KMS-11 (cell line): ENCODE data around the gene CAMTA1.

ENCODE experiments used
- H2AFZ ChIP-seq: fragments of 200-600 bp; sonication (generic); 2 replicates; pipeline ENCODE4 v1.6.1; 2016; ENCODE audit warnings: antibody characterized with exemption, mixed run types, low read depth
- H3K27ac ChIP-seq: fragments of 200-600 bp; sonication (generic); 2 replicates; pipeline ENCODE4 v1.6.1; 2016; ENCODE audit warnings: mild to moderate bottlenecking, mixed run types
- H3K27me3 ChIP-seq: fragments of 200-600 bp; sonication (generic); 2 replicates; pipeline ENCODE4 v1.6.1; 2017; ENCODE audit warnings: mild to moderate bottlenecking, low read depth, mixed run types, moderate library complexity; ENCODE audit not compliant: insufficient read depth
- H3K36me3 ChIP-seq: fragments of 200-600 bp; sonication (generic); 2 replicates; pipeline ENCODE4 v1.6.1; 2017; ENCODE audit warnings: mild to moderate bottlenecking, mixed run types; ENCODE audit not compliant: insufficient read depth
- H3K4me1 ChIP-seq: fragments of 200-600 bp; sonication (generic); 2 replicates; pipeline ENCODE4 v1.6.1; 2016; ENCODE audit warnings: mild to moderate bottlenecking, low read depth, mixed run types; ENCODE audit not compliant: poor library complexity, severe bottlenecking
- H3K4me2 ChIP-seq: fragments of 200-600 bp; sonication (generic); 2 replicates; pipeline ENCODE4 v1.7.0; 2016; ENCODE audit warnings: mild to moderate bottlenecking, mixed run types
- H3K4me3 ChIP-seq: fragments of 200-600 bp; sonication (generic); IDR thresholded peaks from 2 replicates; pipeline ENCODE4 v1.6.1; 2017; ENCODE audit warnings: low read depth, low read length, mixed read lengths; ENCODE audit not compliant: insufficient read depth
- H3K79me2 ChIP-seq: fragments of 200-600 bp; sonication (generic); 2 replicates; pipeline ENCODE4 v1.6.1; 2016; ENCODE audit warnings: low read depth, mixed run types; ENCODE audit not compliant: insufficient read depth
- H3K9ac ChIP-seq: fragments of 200-600 bp; sonication (generic); 2 replicates; pipeline ENCODE4 v1.6.1; 2016; ENCODE audit warnings: mild to moderate bottlenecking, mixed run types
- H4K20me1 ChIP-seq: fragments of 200-600 bp; sonication (generic); 2 replicates; pipeline ENCODE4 v1.6.1; 2016; ENCODE audit warnings: mild to moderate bottlenecking, mixed run types; ENCODE audit not compliant: insufficient read depth
- TF ChIP-seq, protein P1 (sequence below): fragments of 200-600 bp; sonication (generic); conservative IDR thresholded peaks from 2 replicates; pipeline ENCODE4 v1.6.1; 2017; ENCODE audit warnings: low read depth, mild to moderate bottlenecking, antibody characterized with exemption, low read length, moderate library complexity, mixed read lengths

Gene CAMTA1

DNA sequence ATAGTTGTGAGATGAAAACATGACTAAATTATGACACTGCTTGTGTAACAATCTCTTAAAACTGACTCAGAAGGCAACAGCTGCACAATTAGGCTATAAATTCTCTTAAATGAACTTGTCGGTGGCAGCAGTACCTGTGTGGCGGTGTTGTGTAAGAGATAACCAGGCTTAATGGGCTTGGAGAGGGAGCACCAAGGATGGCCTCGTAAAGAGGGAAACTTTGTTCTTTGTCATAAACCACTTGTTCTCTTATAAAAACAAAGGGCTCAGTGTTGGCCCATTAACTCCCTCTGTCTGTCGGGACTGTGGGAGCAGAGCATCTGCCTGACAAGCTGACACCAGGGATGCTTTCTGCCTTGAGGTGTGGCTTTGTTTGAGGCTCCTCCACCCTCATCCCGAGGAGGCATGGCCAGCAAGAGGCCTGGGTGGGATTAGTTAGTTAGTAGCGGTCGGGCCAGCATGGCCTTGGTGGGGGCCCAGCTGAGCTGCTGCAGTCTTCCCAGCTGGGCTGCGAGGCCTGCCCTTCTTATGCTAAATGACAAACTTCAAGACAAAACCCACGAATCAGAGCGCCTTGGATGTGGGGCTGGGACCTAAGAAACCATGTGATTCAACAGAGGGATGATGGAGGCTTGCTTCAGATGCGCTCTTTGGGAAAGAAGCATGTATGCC lies 171.4 kb downstream of the CAMTA1 start:
- Histone ChIP-seq H3K9ac (no peak overlapping the region), H3K27me3 (no peaks in the 10 kb centered on the region), H4K20me1 (no peaks in the 10 kb centered on the region), H2AFZ (no peak overlapping the region), H3K36me3 (no peaks in the 10 kb centered on the region), H3K79me2 (no peaks in the 10 kb centered on the region), H3K4me1 (peaks cover 10% of the 10 kb centered on the region), H3K4me3 (no peak overlapping the region), H3K4me2 (no peak overlapping the region), H3K27ac (no peak overlapping the region)
- TF ChIP-seq, protein P1, sequence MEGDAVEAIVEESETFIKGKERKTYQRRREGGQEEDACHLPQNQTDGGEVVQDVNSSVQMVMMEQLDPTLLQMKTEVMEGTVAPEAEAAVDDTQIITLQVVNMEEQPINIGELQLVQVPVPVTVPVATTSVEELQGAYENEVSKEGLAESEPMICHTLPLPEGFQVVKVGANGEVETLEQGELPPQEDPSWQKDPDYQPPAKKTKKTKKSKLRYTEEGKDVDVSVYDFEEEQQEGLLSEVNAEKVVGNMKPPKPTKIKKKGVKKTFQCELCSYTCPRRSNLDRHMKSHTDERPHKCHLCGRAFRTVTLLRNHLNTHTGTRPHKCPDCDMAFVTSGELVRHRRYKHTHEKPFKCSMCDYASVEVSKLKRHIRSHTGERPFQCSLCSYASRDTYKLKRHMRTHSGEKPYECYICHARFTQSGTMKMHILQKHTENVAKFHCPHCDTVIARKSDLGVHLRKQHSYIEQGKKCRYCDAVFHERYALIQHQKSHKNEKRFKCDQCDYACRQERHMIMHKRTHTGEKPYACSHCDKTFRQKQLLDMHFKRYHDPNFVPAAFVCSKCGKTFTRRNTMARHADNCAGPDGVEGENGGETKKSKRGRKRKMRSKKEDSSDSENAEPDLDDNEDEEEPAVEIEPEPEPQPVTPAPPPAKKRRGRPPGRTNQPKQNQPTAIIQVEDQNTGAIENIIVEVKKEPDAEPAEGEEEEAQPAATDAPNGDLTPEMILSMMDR: no peak

- H3K79me2 ChIP-seq: no peaks in the 10 kb centered on the region
- TF ChIP-seq, protein P1: no peak
- H3K36me3 ChIP-seq: no peaks in the 10 kb centered on the region
- no peaks in the 10 kb centered on the region for H3K27me3 ChIP-seq
- H3K4me3 ChIP-seq: no peak overlapping the region
- peaks cover 10% of the 10 kb centered on the region for H3K4me1 ChIP-seq
- no peak overlapping the region for H3K4me2 ChIP-seq
- H3K9ac ChIP-seq: no peak overlapping the region
- no peak overlapping the region for H2AFZ ChIP-seq
- H3K27ac ChIP-seq: no peak overlapping the region
- H4K20me1 ChIP-seq: no peaks in the 10 kb centered on the region
Measured at GRCh38 chr1:6957341-6957740, 172.1 kb downstream of the CAMTA1 start.

- H3K27ac ChIP-seq: no peak overlapping the region
- H3K4me2 ChIP-seq: no peak overlapping the region
- no peaks in the 10 kb centered on the region for H3K79me2 ChIP-seq
- no peaks in the 10 kb centered on the region for H3K27me3 ChIP-seq
- no peak overlapping the region for H2AFZ ChIP-seq
- no peak overlapping the region for H3K4me3 ChIP-seq
- H3K36me3 ChIP-seq: no peaks in the 10 kb centered on the region
- H4K20me1 ChIP-seq: no peaks in the 10 kb centered on the region
- no peak overlapping the region for H3K9ac ChIP-seq
- TF ChIP-seq, protein P1: no peak
- peaks cover 10% of the 10 kb centered on the region for H3K4me1 ChIP-seq
Measured at GRCh38 chr1:6958407-6959030, 173.3 kb downstream of the CAMTA1 start.

DNA sequence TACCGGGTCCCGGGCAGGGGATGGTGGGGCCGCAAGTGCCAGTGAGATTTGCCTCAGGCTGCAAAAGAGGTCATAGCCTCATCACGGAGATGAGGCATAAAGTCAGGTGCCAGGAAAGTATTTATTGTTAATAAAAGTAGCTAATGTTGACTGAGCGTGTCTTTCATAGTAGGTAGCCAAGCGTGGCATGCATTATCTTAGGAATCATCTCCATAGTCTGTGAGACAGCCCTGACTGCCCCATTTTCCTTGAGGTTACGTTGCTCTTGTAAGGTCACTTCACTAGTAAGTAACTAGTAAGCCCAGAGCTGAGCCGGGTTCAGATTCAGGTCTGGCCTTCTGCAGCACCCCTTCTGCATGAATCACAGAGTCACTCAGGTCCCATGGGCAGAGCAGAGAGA lies 174.2 kb downstream of the CAMTA1 start:
- Histone ChIP-seq H3K4me2 (no peak overlapping the region), H3K4me3 (no peak overlapping the region), H3K27me3 (no peaks in the 10 kb centered on the region), H3K36me3 (no peaks in the 10 kb centered on the region), H3K4me1 (peaks cover 10% of the 10 kb centered on the region), H3K9ac (no peak overlapping the region), H4K20me1 (no peaks in the 10 kb centered on the region), H2AFZ (no peak overlapping the region), H3K79me2 (no peaks in the 10 kb centered on the region), H3K27ac (no peak overlapping the region)
- TF ChIP-seq, protein P1: no peak
